NCI-H187 treated with DMSO at 0.1 percent for 48 hours (cell line): ENCODE results near the gene ANKS6.

Experiments used
- DNase-seq: peaks from one replicate; lab custom pipeline; 2025; lab: John Stamatoyannopoulos, UW

Gene ANKS6

GRCh38 chr9:98815391-98815951, 19.1 kb upstream of the ANKS6 start:
- DNase-seq: no peak

DNA sequence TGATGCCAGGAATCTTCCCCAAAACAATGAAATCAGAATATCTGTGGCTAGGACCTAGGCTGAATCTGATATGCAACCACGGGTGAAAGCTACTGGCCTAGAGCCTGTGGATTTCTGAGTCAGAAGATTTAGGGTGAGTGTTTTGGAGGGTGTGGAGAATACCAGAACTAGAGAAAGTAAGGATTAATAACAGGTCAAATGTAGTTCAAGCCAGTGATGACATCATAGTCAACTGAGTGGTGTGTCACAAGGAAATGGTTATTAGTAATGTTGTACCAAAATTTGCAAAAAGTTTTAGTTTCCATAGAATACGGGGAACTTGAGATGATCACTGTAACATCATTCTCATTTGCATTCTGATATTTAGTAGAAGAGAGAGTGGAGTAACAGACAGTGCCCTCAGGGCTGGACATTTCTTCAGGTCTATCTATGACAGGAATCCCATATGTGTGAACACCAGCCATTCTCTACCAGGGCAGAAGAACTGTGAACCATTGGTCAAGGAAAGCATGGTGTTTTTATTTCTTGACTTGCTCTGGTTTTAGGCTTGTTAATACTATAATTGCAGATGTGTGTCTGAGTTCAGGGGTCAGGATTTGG, 14.8 kb upstream of the ANKS6 start:
- no peak for DNase-seq

GRCh38 chr9:98810102-98810842, 13.9 kb upstream of the ANKS6 start:
- DNase-seq: no peak

DNA sequence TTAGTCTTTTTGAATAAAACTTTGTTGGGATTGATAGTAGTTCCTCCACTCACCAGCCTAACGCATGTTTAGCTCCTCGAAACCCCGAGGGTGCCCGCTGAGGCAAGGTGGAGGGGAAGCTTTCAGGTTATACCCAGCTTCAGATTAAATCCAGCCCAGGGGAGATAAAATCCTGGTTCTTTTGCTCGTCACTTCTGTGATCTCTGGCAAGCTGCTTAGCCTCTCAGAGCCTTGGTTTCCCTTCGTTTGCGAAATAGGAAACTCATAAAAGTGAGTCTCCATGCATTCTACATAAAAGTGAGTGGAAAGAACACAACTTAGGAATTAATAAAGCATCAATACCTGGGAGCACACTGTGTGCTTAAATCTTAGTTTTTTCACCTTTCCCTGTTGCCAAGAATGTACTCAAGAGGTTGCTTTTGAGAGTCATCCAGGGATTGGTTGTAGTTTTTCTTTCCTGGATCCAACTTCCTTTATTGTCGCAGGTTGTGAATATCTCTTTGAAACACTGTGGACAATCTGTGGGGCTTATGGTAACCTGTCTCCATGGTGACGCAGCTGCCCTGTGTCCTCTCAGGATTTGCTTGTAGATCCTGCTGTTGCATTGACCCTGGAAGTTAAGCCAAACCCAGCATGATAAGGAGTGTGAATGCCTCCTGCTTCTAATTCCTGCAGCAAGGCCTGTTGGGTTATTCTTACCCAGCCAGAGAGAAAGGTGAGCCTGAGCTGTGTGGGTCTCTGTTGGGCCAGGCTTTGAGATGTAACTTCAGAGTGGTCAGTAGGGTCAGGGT, 13.2 kb upstream of the ANKS6 start:
- DNase-seq: no peak

DNA sequence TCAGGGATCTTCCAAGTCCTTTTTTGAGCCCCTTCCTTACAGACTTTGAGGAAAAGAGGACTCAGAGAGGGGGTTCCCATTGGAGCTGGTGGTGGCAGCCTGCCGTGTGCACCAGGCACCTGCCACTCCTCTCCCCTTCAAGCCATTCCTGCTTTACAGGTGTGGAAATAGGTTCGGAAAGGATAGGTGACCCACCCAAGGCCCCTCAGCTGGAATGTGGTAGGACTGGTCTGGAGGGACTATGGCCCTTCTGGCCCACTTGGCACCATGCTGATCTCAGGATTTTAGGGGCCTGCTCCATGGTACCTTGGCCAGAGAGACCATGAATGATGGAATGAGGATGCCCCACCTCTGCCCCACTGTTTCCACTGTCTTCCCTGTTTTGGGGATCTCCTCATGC, 12.5 kb upstream of the ANKS6 start:
- no peak for DNase-seq

- DNase-seq: no peak
These were observed 12.1 kb upstream of the ANKS6 start for GRCh38 chr9:98808411-98808815.

- no peak for DNase-seq
These were observed 11.4 kb upstream of the ANKS6 start for GRCh38 chr9:98807814-98808195.

GRCh38 chr9:98807070-98807813, 10.9 kb upstream of the ANKS6 start, which contains the start of gene GALNT12:
TSS of gene GALNT12 (plus strand) at chr9:98807670. CDS start at chr9:98807699, 29 bp downstream.
- no peak for DNase-seq

DNA sequence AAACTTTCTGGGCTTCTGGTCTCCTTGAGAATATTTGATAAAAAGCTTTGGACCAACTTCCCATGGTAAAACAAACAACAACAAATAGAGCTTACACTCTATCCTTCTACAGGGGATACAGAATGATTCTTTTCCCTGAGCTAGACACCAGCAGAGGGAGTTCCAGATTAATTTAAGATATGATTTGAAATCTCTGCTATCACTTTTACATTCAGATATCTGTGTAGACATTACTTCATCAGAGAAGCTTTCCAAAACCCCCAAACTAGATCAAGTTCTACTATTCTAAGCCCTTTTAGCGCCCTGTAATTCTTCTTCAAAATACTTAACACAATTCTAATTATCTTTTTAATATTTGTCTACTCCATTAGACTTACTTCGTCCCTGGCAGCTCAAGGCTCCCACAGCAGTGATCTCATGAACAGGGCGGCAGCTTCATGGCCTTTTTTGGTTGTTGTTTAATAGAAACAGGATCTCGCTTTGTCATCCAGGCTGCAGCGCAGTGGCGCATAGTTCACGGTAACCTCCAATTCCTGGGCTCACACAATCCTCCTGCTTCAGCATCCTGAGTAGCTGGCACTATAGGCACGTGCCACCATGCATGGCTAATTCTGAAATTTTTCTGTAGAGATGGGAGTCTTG, 10.2 kb upstream of the ANKS6 start:
- DNase-seq: no peak

DNA sequence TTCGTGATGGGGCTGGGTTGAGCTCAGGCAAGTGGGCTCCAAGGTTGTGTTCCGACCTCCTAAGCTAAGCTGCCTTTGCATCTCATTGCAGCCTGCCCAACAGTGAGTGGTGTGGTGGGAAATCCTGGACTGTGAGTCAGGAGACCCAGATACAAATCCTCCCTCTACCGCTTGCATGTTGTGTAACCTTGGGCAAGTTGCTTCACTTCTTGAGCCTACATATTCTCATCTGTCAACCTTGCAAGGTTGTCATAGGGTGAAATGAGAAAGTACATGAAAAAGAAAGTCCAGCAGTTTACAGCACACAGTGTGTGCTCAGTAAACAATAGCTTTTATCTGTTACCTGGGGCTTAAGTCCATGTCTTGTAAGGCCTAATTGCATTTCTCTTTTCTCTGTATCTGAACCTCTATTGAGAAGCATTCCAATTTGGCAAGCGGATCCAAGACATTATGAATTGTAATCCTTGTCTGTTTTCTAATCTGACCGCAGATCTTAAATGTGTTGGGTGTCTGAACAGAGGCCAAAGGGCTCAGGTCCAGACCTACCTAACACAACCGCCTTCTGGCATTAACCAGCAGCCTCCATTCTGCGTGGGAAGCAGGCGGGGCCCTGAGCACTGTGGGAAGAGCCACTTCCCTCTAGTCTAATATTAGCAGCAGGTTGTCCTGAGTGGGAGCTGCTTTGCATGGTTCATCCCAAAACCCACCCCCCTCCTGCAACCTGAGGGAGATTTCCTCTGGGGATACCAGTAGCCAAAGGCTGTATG, 9.3 kb upstream of the ANKS6 start:
- no peak for DNase-seq

DNA sequence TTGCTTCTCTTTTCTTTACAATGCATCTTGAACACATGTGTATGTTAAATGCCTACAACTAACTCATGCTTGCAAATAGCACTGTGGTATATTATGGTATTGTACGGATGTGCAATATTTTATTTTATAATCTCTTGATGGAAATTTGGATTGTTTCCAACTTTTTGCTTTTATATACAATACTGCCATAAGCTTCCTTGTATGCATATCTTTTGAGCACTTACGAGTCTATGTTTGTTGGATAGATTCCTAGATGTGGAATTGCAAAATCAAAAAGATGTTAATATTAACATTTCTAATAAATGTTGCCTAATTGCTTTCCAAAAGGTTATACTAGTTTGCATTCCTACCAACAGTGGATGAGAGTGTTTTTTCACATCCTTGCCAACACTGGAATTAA, 7.7 kb upstream of the ANKS6 start:
- DNase-seq: no peak

DNA sequence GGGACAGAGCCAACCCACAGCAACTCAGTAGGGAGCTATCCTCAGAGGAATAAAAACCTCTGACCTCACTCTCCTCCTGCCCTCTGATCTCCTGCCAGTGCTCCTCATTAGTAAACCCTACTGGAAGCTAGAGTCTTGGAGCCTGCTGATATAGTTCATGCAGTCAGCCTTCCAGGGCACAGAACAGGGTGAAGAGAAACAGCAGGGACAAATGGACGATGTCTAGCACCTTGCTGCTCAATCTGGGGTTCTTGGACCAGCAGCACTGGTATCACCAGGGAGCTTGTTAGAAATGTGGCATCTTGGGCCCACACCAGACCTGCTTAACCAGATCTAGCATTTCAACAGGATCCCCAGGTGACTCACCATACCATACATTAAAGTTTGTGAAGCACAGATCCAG, 5.6 kb upstream of the ANKS6 start:
- no peak for DNase-seq

DNA sequence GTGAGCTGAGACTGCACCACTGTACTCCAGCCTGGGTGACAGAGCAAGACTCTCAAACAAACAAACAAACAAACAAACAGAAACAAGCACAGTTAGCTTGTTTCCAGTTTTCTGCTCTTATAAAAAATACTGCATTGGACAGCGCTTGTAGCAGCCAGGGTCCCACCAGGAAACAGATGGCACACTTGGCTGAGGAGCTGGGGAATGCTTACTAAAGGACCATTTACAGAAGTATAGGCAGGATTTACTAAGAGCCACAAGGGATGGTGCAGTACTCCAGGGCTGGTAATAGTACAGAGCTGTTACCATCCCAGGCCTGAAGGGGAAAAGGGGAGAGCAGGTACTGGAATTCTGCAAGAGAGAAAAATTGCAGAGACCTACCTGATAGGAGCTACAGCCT, 5.2 kb upstream of the ANKS6 start:
- DNase-seq: no peak

GRCh38 chr9:98798254-98798653, 1.9 kb upstream of the ANKS6 start:
- DNase-seq: no peak

- no peak for DNase-seq
These were observed 1.1 kb upstream of the ANKS6 start for GRCh38 chr9:98797491-98797890.

- no peak for DNase-seq
These were observed 388 bp downstream of the ANKS6 start for GRCh38 chr9:98795970-98796363.

DNA sequence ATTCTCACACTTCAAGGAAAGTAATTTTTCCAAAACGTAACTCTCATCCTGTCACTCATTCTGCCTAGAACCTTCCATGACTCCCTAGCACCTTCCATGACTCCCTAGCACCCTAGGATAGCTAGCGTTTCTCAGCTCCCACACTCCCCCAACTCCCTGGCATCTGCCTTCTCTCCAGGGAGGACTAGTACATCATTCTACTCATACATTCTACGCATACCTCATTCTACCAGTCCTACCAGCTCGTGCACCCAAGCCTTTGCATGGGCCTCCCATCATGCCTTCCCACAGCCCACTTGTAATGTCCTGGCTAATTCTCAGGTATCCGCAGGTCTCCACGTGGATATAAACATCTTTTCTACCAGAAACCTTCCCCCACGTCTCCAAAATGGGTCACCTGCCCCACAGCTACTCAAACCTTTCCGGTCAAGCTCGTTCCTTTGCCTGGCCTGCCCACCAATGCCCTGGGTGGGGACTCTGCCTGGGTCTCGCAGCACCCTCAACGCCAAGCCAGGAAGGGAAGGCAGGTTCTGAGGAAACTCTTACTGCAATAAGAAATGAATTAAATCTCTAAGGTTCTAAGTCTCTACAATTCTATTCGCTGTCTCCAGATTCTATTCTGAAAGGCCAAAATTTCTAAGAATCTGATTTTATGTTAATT, 930 bp downstream of the ANKS6 start:
- DNase-seq: no peak

- DNase-seq: no peak
These were observed 1.6 kb downstream of the ANKS6 start for GRCh38 chr9:98794802-98795201.

GRCh38 chr9:98793031-98793430, 3.3 kb downstream of the ANKS6 start:
- no peak for DNase-seq
